Heart left ventricle (tissue), 16 donors: ENCODE results near the gene APMAP. TPM values are rescaled to one million over a fixed set of nuclear protein-coding genes. Genes with fewer than 3 reads are reported as not detected.

ENCODE experiments used
- ATAC-seq, 4 donors: fragments of 200-7000 bp; cut with Tn5 transposase; one replicate each; pipeline ENCODE4 v1.9.1; 2020 to 2022; ENCODE audit warnings: moderate library complexity in 4 of 4, mild to moderate bottlenecking in 3 of 4, moderate number of reproducible peaks in 1 of 4
- DNase-seq, 5 donors: peaks; one replicate each; pipeline ENCODE4 v3.0.0-alpha.2; 2020
- H3K27ac ChIP-seq, 12 donors: fragments of 200-600 bp; sonication (generic) in 4 of 12; one replicate each; pipeline versions ENCODE4 v1.5.0 to v1.8.0; 2016 to 2022; ENCODE audit warnings: mild to moderate bottlenecking in 2 of 12
- H3K27me3 ChIP-seq, 9 donors: fragments of 200-600 bp; sonication (generic) in 2 of 9; one replicate each; pipeline versions ENCODE4 v1.5.1 to v1.8.0; 2016 to 2022; ENCODE audit warnings: mild to moderate bottlenecking in 3 of 9
- H3K36me3 ChIP-seq, 9 donors: fragments of 200-600 bp; sonication (generic) in 2 of 9; one replicate each; pipeline versions ENCODE4 v1.5.0 to v1.8.0; 2018 to 2022; ENCODE audit warnings: mild to moderate bottlenecking in 2 of 9
- H3K4me1 ChIP-seq, 12 donors: fragments of 200-600 bp; sonication (generic) in 4 of 12; one replicate each; pipeline versions ENCODE4 v1.5.0 to v1.8.0; 2016 to 2022; ENCODE audit warnings: mild to moderate bottlenecking in 3 of 12
- H3K4me3 ChIP-seq, 12 donors: fragments of 200-600 bp; sonication (generic) in 4 of 12; one replicate each; pipeline versions ENCODE4 v1.5.0 to v1.8.0; 2017 to 2022; ENCODE audit warnings: mild to moderate bottlenecking in 9 of 12, moderate library complexity in 4 of 12
- H3K9me3 ChIP-seq, 12 donors: fragments of 200-600 bp; sonication (generic) in 4 of 12; one replicate each; pipeline versions ENCODE4 v1.5.0 to v1.8.0; 2016 to 2022; ENCODE audit warnings: mild to moderate bottlenecking in 1 of 12
- CTCF ChIP-seq, 12 donors: fragments of 200-600 bp; sonication (generic) in 4 of 12; IDR thresholded peaks; one replicate each; pipeline versions ENCODE4 v1.5.0 to v1.8.0; 2018 to 2022; ENCODE audit warnings: antibody characterized with exemption in 12 of 12, mild to moderate bottlenecking in 5 of 12
- POLR2A ChIP-seq, 2 donors: fragments of 450-650 bp; IDR thresholded peaks; one replicate each; pipeline ENCODE4 v1.6.1; 2017; ENCODE audit warnings: antibody characterized with exemption in 2 of 2, mild to moderate bottlenecking in 2 of 2, moderate library complexity in 2 of 2
- WGBS, 4 donors: extraction: QIAGEN DNeasy Blood & Tissue Kit in 2 of 4; methylation state at CpG; one replicate each; pipeline versions ENCODE4 v1.1.5 to v1.1.7; 2013 to 2018; 5-methylcytosine and 5-hydroxymethylcytosine counted together
- intact Hi-C, 10 donors: fragments of 100-400 bp; cut with DNase I; formaldehyde crosslinking; loops; one replicate each; pipeline versions ENCODE4 v1.11.1 to v1.14.2; 2022
- polyA plus RNA-seq, 2 donors: library from polyadenylated mRNA; stranded (reverse); fragments of 200-250 nt; gene quantifications; one replicate each; pipeline ENCODE4 v1.2.3, GENCODE V29; 2013
- total RNA-seq, 9 donors: library from RNA; depleted of rRNA in 2 of 9; stranded (reverse); fragments of >200 nt in 2 of 9; fragmentation: NEBNext Ultra II Directional in 3 of 9; extraction: Animal tissue kit (Norgen Biotek cat#: 25700) in 3 of 9; gene quantifications; one replicate each; pipeline versions ENCODE4 v1.1.0 to v1.2.4, GENCODE V29; 2016 to 2023
- donor health status: ischemic (EF 13 %, LVEDD 7.1; RV severe dilation, severe dysfunction).
- donor health status: healthy with polysubstance abuse.
- donor health status: DM: no; HTN: yes; CAD: no.
- donor health status: DM: no; HTN: no; CAD: no.
- donor health status: ischemic (EF 25% LVEDD 6.9; RV normal size, moderate dysfunction).
- donor health status: ischemic (EF 25% LVEDD 5.7; RV mildly dilated, moderate dysfunction).
- donor health status: healthy.
- donor health status: DM: yes; HTN: yes; CAD: no.
- donor health status: ischemic (EF 35%, LVEDD 5.7; RV mildly dilated, moderate dysfunction).
- donor health status: nonischemic (EF 11% LVEDD 7.7; RV severe dilation, severe dysfunction).
- donor health status: DM: yes; HTN: yes; CAD: no.
- donor health status: PGD.
- donor health status: ischemic (EF 29% LVEDD 5.4; RV normal size, mild dysfunction).
- donor health status: nonischemic (EF 23%, LVEDD 6.1; RV moderate dilation, normal function).

The APMAP gene
- total and polyA plus RNA-seq, 11 donors, result 16.2 to 61.3 (median 31.9) TPM

GRCh38 chr20:24994186-24994465 is 1.6 kb upstream of the APMAP start:
- H3K4me3 ChIP-seq, result no peak overlapping the region
- H3K27me3 ChIP-seq, result no peaks in the 10 kb centered on the region
- H3K36me3 ChIP-seq, result no peaks in the 10 kb centered on the region
- no peak for TF ChIP-seq POLR2A (IDR thresholded peaks at IDR 0.05)
- TF ChIP-seq CTCF (IDR thresholded peaks at IDR 0.05), result no peak
- peaks cover 0 to 75% (median 35%) of the 10 kb centered on the region in 12 donors for H3K4me1 ChIP-seq
- H3K9me3 ChIP-seq, result no peaks in the 10 kb centered on the region
- intact Hi-C loops, result loop anchor here in 9 of 10 donors (1.0 to 10.0 kb wide), 15 partner anchors 39 to 411 kb away; partner anchors contain the start of genes ENTPD6 (in 4 of the 9), GINS1 (in 1 of the 9) and PYGB (in 1 of the 9)
- ATAC-seq, result no peak
- DNase-seq, result no peak
- WGBS, 4 donors, result 67 to 89% (median 83%) methylated on average over 1 of the region's 1 CpG
- H3K27ac ChIP-seq, result peak overlapping the region in 6 of 12 donors; percentile 20 to 97 (median 92)

- H3K36me3 ChIP-seq, result no peaks in the 10 kb centered on the region
- 34 to 42% (median 37%) methylated on average over 9 of the region's 9 CpGs for WGBS, 4 donors
- peak overlapping the region; percentile 81 to 99 (median 94) for H3K27ac ChIP-seq
- intact Hi-C loops, result loop anchor here in 9 of 10 donors (1.0 to 10.0 kb wide), 17 partner anchors 39 to 411 kb away; partner anchors contain the start of genes ENTPD6 (in 4 of the 9), PYGB (in 3 of the 9) and GINS1 (in 1 of the 9)
- ATAC-seq, result no peak
- no peaks in the 10 kb centered on the region for H3K9me3 ChIP-seq
- no peaks in the 10 kb centered on the region for H3K27me3 ChIP-seq
- H3K4me1 ChIP-seq, result peaks cover 0 to 69% (median 32%) of the 10 kb centered on the region in 12 donors
- H3K4me3 ChIP-seq, result peak overlapping the region in 11 of 12 donors; percentile 63 to 98 (median 77)
- TF ChIP-seq POLR2A (IDR thresholded peaks at IDR 0.05) (no peak), CTCF (IDR thresholded peaks at IDR 0.05) (peak in 11 of 12 donors; percentile 24 to 66 (median 48))
- peak in 1 of 5 donors; percentile 6 for DNase-seq
Observed at GRCh38 chr20:24993337-24994185, 1.0 kb upstream of the APMAP start.

GRCh38 chr20:24991897-24992486 is 559 bp downstream of the APMAP start:
- no peaks in the 10 kb centered on the region for H3K36me3 ChIP-seq
- DNase-seq, result peak in 1 of 5 donors; percentile 37
- H3K9me3 ChIP-seq, result no peaks in the 10 kb centered on the region
- WGBS, 4 donors, result 0 to 1% (median 0%) methylated on average over 29 to 36 of the region's 36 CpGs
- H3K4me1 ChIP-seq, result peaks cover 0 to 60% (median 31%) of the 10 kb centered on the region in 12 donors
- intact Hi-C loops, result loop anchor here in 8 of 10 donors (2.0 to 10.0 kb wide), 8 partner anchors 185 to 413 kb away; partner anchors contain the start of genes ENTPD6 (in 4 of the 8), PYGB (in 2 of the 8) and GINS1 (in 1 of the 8)
- ATAC-seq, result peak in 3 of 4 donors; percentile 0 to 19 (median 18)
- peak overlapping the region; percentile 81 to 99 (median 94) for H3K27ac ChIP-seq
- H3K27me3 ChIP-seq, result no peaks in the 10 kb centered on the region
- H3K4me3 ChIP-seq, result peak overlapping the region; percentile 63 to 98 (median 78)
- no peak for TF ChIP-seq POLR2A (IDR thresholded peaks at IDR 0.05)
- no peak for TF ChIP-seq CTCF (IDR thresholded peaks at IDR 0.05)
